OCI-LY7 (cell line): ENCODE measurements around the gene GPR156.

Experiments
- EZH2phosphoT487 ChIP-seq: fragments of 200-600 bp; sonication (generic); IDR thresholded peaks from 2 replicates; pipeline ENCODE4 v1.6.1; 2018; ENCODE audit warnings: low read depth, borderline replicate concordance, mild to moderate bottlenecking, mixed run types, antibody characterized with exemption, low read length, moderate library complexity, mixed read lengths
- TF ChIP-seq, protein P1 (sequence below): fragments of 200-600 bp; sonication (generic); conservative IDR thresholded peaks from 2 replicates; pipeline ENCODE4 v1.5.1; 2014; ENCODE audit warnings: mild to moderate bottlenecking, antibody characterized with exemption, low read length, moderate library complexity, mixed read lengths

- TF ChIP-seq, protein P1, sequence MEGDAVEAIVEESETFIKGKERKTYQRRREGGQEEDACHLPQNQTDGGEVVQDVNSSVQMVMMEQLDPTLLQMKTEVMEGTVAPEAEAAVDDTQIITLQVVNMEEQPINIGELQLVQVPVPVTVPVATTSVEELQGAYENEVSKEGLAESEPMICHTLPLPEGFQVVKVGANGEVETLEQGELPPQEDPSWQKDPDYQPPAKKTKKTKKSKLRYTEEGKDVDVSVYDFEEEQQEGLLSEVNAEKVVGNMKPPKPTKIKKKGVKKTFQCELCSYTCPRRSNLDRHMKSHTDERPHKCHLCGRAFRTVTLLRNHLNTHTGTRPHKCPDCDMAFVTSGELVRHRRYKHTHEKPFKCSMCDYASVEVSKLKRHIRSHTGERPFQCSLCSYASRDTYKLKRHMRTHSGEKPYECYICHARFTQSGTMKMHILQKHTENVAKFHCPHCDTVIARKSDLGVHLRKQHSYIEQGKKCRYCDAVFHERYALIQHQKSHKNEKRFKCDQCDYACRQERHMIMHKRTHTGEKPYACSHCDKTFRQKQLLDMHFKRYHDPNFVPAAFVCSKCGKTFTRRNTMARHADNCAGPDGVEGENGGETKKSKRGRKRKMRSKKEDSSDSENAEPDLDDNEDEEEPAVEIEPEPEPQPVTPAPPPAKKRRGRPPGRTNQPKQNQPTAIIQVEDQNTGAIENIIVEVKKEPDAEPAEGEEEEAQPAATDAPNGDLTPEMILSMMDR, result no peak
- TF ChIP-seq EZH2phosphoT487, result no peak
Observed at GRCh38 chr3:120168611-120169010, 116.4 kb downstream of the GPR156 start.
